Brain microvascular endothelial cell (primary cell): ENCODE data around the gene RNF217.

Experiments
- DNase-seq: peaks from one replicate; pipeline ENCODE4 v3.0.0-alpha.2; 2020
- H3K27ac ChIP-seq: fragments of 250-450 bp; sonication (Bioruptor Pico); 2 replicates; pipeline ENCODE4 v1.5.1; 2020; ENCODE audit warnings: mild to moderate bottlenecking, moderate library complexity
- H3K27me3 ChIP-seq: fragments of 250-450 bp; sonication (Bioruptor Pico); replicated peaks from 2 replicates; pipeline ENCODE4 v1.5.1; 2020; ENCODE audit warnings: mild to moderate bottlenecking
- H3K36me3 ChIP-seq: fragments of 250-450 bp; sonication (Bioruptor Pico); replicated peaks from 2 replicates; pipeline ENCODE4 v1.5.1; 2020; ENCODE audit warnings: mild to moderate bottlenecking
- H3K4me3 ChIP-seq: 2 replicates; pipeline ENCODE4 v1.5.1; 2011; ENCODE audit warnings: low read depth, mild to moderate bottlenecking, control low read depth, low read length, moderate library complexity
- CTCF ChIP-seq: IDR thresholded peaks from 2 replicates; pipeline ENCODE4 v1.5.1; 2011; ENCODE audit warnings: low read depth, mild to moderate bottlenecking, moderate library complexity, low read length, control low read depth, inconsistent platforms; ENCODE audit errors: missing control alignments
- in situ Hi-C: cut with HindIII; loops from 2 replicates; pipeline ENCODE4 v1.10.0; 2017; ENCODE audit warnings: low sequenced_read_pairs, low pct_ligation_motif_present

The RNF217 gene

GRCh38 chr6:125004797-125005595 is 42.8 kb downstream of the RNF217 start:
- DNase-seq: no peak

GRCh38 chr6:125008261-125008703 is 46.0 kb downstream of the RNF217 start:
- in situ Hi-C loops: no loop called here
- DNase-seq: peak; percentile 49
- no peak overlapping the region for H3K27ac ChIP-seq
- no peaks in the 10 kb centered on the region for H3K36me3 ChIP-seq
- no peak overlapping the region for H3K4me3 ChIP-seq
- no peaks in the 10 kb centered on the region for H3K27me3 ChIP-seq
- TF ChIP-seq CTCF: no peak

More at GRCh38 chr6:125004797-125005595, 42.8 kb downstream of the RNF217 start:
- Histone ChIP-seq H3K27me3 (no peaks in the 10 kb centered on the region), H3K27ac (no peak overlapping the region), H3K4me3 (no peak overlapping the region), H3K36me3 (no peaks in the 10 kb centered on the region)
- in situ Hi-C loops: no loop called here
- TF ChIP-seq CTCF: no peak

DNA sequence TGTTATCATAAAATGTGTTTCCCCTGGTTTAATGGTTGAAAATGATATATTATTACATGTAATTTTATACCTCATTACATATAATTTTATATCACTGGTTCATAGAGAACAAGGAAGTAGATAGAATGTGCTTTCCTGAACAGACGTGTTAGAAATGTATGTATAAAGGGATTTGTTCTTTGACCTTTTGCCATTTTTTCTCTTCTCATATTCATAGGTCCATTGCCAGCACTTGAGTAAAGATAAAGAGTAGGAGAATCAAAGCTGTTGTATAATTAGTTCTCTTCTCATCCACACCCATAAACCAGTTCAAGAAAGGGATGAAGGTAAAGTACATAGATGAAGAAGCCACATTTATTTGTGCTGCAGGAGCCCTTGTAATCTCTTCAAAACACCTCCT is 46.7 kb downstream of the RNF217 start:
- Histone ChIP-seq H3K4me3 (no peak overlapping the region), H3K27ac (no peak overlapping the region), H3K36me3 (no peaks in the 10 kb centered on the region), H3K27me3 (no peaks in the 10 kb centered on the region)
- in situ Hi-C loops: no loop called here
- DNase-seq: no peak
- TF ChIP-seq CTCF: no peak

DNA sequence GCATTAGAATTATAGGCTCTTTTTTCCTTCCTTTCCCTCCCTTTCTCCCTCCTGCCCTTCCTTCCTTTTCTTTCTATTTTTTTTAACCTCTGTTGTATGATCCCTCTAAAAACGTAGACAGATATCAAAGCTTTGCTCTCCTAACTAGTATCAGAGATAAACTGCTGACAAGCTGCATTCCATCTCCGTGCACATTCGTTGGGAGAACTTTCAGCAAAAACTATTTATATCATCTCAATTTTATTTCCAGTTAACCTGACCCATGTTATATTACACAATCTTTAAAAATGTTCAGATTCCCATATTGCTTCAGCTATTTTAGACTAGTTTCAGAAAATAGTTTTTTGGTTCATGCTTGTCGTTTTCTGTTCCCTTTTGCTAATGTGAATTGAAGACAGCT is 47.3 kb downstream of the RNF217 start:
- Histone ChIP-seq H3K4me3 (no peak overlapping the region), H3K36me3 (no peaks in the 10 kb centered on the region), H3K27me3 (no peaks in the 10 kb centered on the region), H3K27ac (no peak overlapping the region)
- in situ Hi-C loops: no loop called here
- no peak for TF ChIP-seq CTCF
- DNase-seq: no peak

GRCh38 chr6:125013938-125014660 is 51.9 kb downstream of the RNF217 start:
- Histone ChIP-seq H3K4me3 (no peak overlapping the region), H3K27me3 (no peaks in the 10 kb centered on the region), H3K27ac (peak overlapping the region; percentile 68), H3K36me3 (no peaks in the 10 kb centered on the region)
- no peak for TF ChIP-seq CTCF
- peak; percentile 65 for DNase-seq
- in situ Hi-C loops: no loop called here
